OCI-LY3 (cell line): ENCODE measurements around the gene RACGAP1.

Experiments
- CTCF ChIP-seq: fragments of 200-600, 300-600 bp; sonication (generic); IDR thresholded peaks from 2 replicates; pipeline ENCODE4 v1.5.1; 2014; ENCODE audit warnings: antibody characterized with exemption, low read length, low read depth
- EZH2phosphoT487 ChIP-seq: fragments of 200-600 bp; shearing (Covaris generic); IDR thresholded peaks from 2 replicates; pipeline ENCODE4 v1.6.1; 2018; ENCODE audit warnings: antibody characterized with exemption, mixed run types, low read depth

GRCh38 chr12:49942512-49942893, 82.8 kb downstream of the RACGAP1 start:
- no peak for TF ChIP-seq CTCF
- TF ChIP-seq EZH2phosphoT487 = no peak
